IMR-90 (cell line): ENCODE results near the gene ESR1. TPM values are rescaled to one million over a fixed set of nuclear protein-coding genes. Genes with fewer than 3 reads are reported as not detected.

Experiments used
- ATAC-seq: fragments of 200-7000 bp; cut with Tn5 transposase; 2 replicates; pipeline ENCODE4 v1.9.1; 2020; ENCODE audit warnings: low read depth, mild to moderate bottlenecking, moderate library complexity
- BruUV-seq: library from RNA; stranded (reverse); fragments of 400-500 nt; replicated peaks from 2 replicates; lab custom pipeline; 2021; lab: Mats Ljungman, UMichigan
- CTCF ChIA-PET: fragments of 300-600 bp; formaldehyde crosslinking; extraction: SDS; loops from one replicate; lab custom pipeline; 2021; ENCODE audit warnings: antibody characterized with exemption; lab: Yijun Ruan, JAX
- POLR2A ChIA-PET: fragments of 300-600 bp; sonication (Branson Sonifier 250); formaldehyde crosslinking; loops from one replicate; lab custom pipeline; 2022; ENCODE audit warnings: antibody characterized with exemption; ENCODE audit not compliant: unreplicated experiment; lab: Charles Lee
- DNase-seq: peaks from one replicate; pipeline ENCODE4 v3.0.0; 2013
- H2AFZ ChIP-seq: replicated peaks from 2 replicates; pipeline ENCODE3; 2013; ENCODE audit warnings: low read length, mild to moderate bottlenecking; ENCODE audit not compliant: poor library complexity
- H2AK5ac ChIP-seq: 2 replicates; pipeline ENCODE4 v1.6.1; 2013; ENCODE audit warnings: low read depth, low read length, inconsistent platforms
- H2AK9ac ChIP-seq: replicated peaks from 2 replicates; pipeline ENCODE3; 2013; ENCODE audit warnings: mild to moderate bottlenecking, low read depth, low read length, moderate library complexity; ENCODE audit not compliant: poor library complexity
- H2BK120ac ChIP-seq: 2 replicates; pipeline ENCODE4 v1.6.1; 2013; ENCODE audit warnings: low read depth, low read length, inconsistent platforms
- H2BK15ac ChIP-seq: 3 replicates; pipeline ENCODE4 v1.6.1; 2013; ENCODE audit warnings: low read depth, low read length, inconsistent platforms
- H2BK20ac ChIP-seq: 2 replicates; pipeline ENCODE4 v1.6.1; 2013; ENCODE audit warnings: low read depth, mild to moderate bottlenecking, inconsistent platforms, low read length, moderate library complexity
- H2BK5ac ChIP-seq: 2 replicates; pipeline ENCODE4 v1.6.1; 2013; ENCODE audit warnings: mild to moderate bottlenecking, low read depth, low read length, inconsistent platforms; ENCODE audit not compliant: poor library complexity, severe bottlenecking
- H3K14ac ChIP-seq: replicated peaks from 2 replicates; pipeline ENCODE4 v1.6.1; 2013; ENCODE audit warnings: low read depth, low read length, inconsistent platforms
- H3K18ac ChIP-seq: 2 replicates; pipeline ENCODE4 v1.6.1; 2013; ENCODE audit warnings: low read depth, low read length, control low read depth
- H3K23ac ChIP-seq: 2 replicates; pipeline ENCODE4 v1.6.1; 2013; ENCODE audit warnings: low read depth, low read length, inconsistent platforms
- H3K27ac ChIP-seq: 2 replicates; pipeline ENCODE4 v1.5.1; 2013; ENCODE audit warnings: mild to moderate bottlenecking, control low read depth, low read length; ENCODE audit not compliant: insufficient read depth
- H3K27me3 ChIP-seq: 2 replicates; pipeline ENCODE4 v1.6.1; 2013; ENCODE audit warnings: low read length; ENCODE audit not compliant: control insufficient read depth, insufficient read depth
- H3K36me3 ChIP-seq: 2 replicates; pipeline ENCODE4 v1.6.1; 2013; ENCODE audit warnings: low read length, mixed read lengths; ENCODE audit not compliant: control insufficient read depth, insufficient read depth
- H3K4ac ChIP-seq: 2 replicates; pipeline ENCODE4 v1.6.1; 2013; ENCODE audit warnings: low read depth, low read length, inconsistent platforms
- H3K4me1 ChIP-seq: 2 replicates; pipeline ENCODE4 v1.6.1; 2013; ENCODE audit warnings: low read length, mixed read lengths; ENCODE audit not compliant: control insufficient read depth, insufficient read depth
- H3K4me2 ChIP-seq: 2 replicates; pipeline ENCODE4 v1.6.1; 2013; ENCODE audit warnings: low read depth, mild to moderate bottlenecking, control low read depth, low read length, moderate library complexity
- H3K4me3 ChIP-seq: 2 replicates; pipeline ENCODE4 v1.5.1; 2013; ENCODE audit warnings: low read depth, mild to moderate bottlenecking, control low read depth, low read length, moderate library complexity; ENCODE audit not compliant: insufficient read depth
- H3K56ac ChIP-seq: 2 replicates; pipeline ENCODE4 v1.6.1; 2013; ENCODE audit warnings: low read length, inconsistent platforms; ENCODE audit not compliant: insufficient read depth; ENCODE audit errors: extremely low read depth
- H3K79me1 ChIP-seq, 2 experiments: 2 replicates each; pipeline ENCODE4 v1.6.1; 2013; ENCODE audit warnings: low read length in 2 of 2, inconsistent platforms in 1 of 2, low read depth in 1 of 2
- H3K9ac ChIP-seq: 2 replicates; pipeline ENCODE4 v1.6.1; 2013; ENCODE audit warnings: low read depth, low read length, control low read depth
- H3K9me1 ChIP-seq: 2 replicates; pipeline ENCODE4 v1.6.1; 2013; ENCODE audit warnings: low read length, inconsistent platforms; ENCODE audit not compliant: insufficient read depth
- H3K9me3 ChIP-seq: 2 replicates; pipeline ENCODE4 v1.6.1; 2013; ENCODE audit warnings: low read length; ENCODE audit not compliant: control insufficient read depth, insufficient read depth
- H4K20me1 ChIP-seq: 2 replicates; pipeline ENCODE4 v1.6.1; 2013; ENCODE audit warnings: low read length, inconsistent platforms; ENCODE audit not compliant: insufficient read depth
- H4K5ac ChIP-seq: 2 replicates; pipeline ENCODE4 v1.6.1; 2013; ENCODE audit warnings: mild to moderate bottlenecking, low read depth, low read length, control low read depth
- H4K8ac ChIP-seq, 2 experiments: 2 replicates each; pipeline ENCODE4 v1.6.1; 2013; ENCODE audit warnings: low read depth in 2 of 2, low read length in 2 of 2, control low read depth in 1 of 2, inconsistent platforms in 1 of 2
- H4K91ac ChIP-seq: 2 replicates; pipeline ENCODE4 v1.6.1; 2013; ENCODE audit warnings: low read depth, low read length, inconsistent platforms; ENCODE audit not compliant: insufficient read depth
- BHLHE40 ChIP-seq: fragments of 150-350 bp; IDR thresholded peaks from 2 replicates; pipeline ENCODE4 v1.6.1; 2016; ENCODE audit warnings: mild to moderate bottlenecking, low read depth, low read length
- CEBPB ChIP-seq: IDR thresholded peaks from 2 replicates; pipeline ENCODE4 v1.6.1; 2012; ENCODE audit warnings: low read depth, low read length, improper control_type of control experiment
- CHD1 ChIP-seq: IDR thresholded peaks from 2 replicates; pipeline ENCODE4 v1.6.1; 2012; ENCODE audit warnings: low read depth, low read length, improper control_type of control experiment
- CTCF ChIP-seq: conservative IDR thresholded peaks from 2 replicates; pipeline ENCODE4 v1.5.1; 2012; ENCODE audit warnings: mild to moderate bottlenecking, low read depth, low read length, improper control_type of control experiment
- ELK1 ChIP-seq: fragments of 150-350 bp; IDR thresholded peaks from 2 replicates; pipeline ENCODE4 v1.6.1; 2016; ENCODE audit warnings: low read depth, mild to moderate bottlenecking, low read length, moderate library complexity, borderline replicate concordance
- FOS ChIP-seq: fragments of 150-350 bp; IDR thresholded peaks from 2 replicates; pipeline ENCODE4 v1.6.1; 2016; ENCODE audit warnings: low read depth, low read length
- MAFK ChIP-seq: IDR thresholded peaks from 2 replicates; pipeline ENCODE4 v1.6.1; 2012; ENCODE audit warnings: low read depth, low read length, improper control_type of control experiment
- MAZ ChIP-seq: IDR thresholded peaks from 2 replicates; pipeline ENCODE4 v1.6.1; 2012; ENCODE audit warnings: low read depth, mild to moderate bottlenecking, low read length, improper control_type of control experiment, moderate library complexity, borderline replicate concordance
- MXI1 ChIP-seq: IDR thresholded peaks from 2 replicates; pipeline ENCODE4 v1.6.1; 2012; ENCODE audit warnings: low read depth, mild to moderate bottlenecking, low read length, moderate library complexity, borderline replicate concordance
- NFE2L2 ChIP-seq: fragments of 150-350 bp; IDR thresholded peaks from 2 replicates; pipeline ENCODE4 v1.6.1; 2016; ENCODE audit warnings: low read depth, mild to moderate bottlenecking, low read length
- POLR2A ChIP-seq: IDR thresholded peaks from 2 replicates; pipeline ENCODE4 v1.6.1; 2012; ENCODE audit warnings: mild to moderate bottlenecking, low read depth, low read length
- RAD21 ChIP-seq: IDR thresholded peaks from 2 replicates; pipeline ENCODE4 v1.6.1; 2012; ENCODE audit warnings: low read length, improper control_type of control experiment
- RCOR1 ChIP-seq: IDR thresholded peaks from 2 replicates; pipeline ENCODE4 v1.6.1; 2012; ENCODE audit warnings: mild to moderate bottlenecking, low read length, improper control_type of control experiment; ENCODE audit not compliant: insufficient replicate concordance
- RFX5 ChIP-seq: IDR thresholded peaks from 2 replicates; pipeline ENCODE4 v1.8.0; 2012; ENCODE audit warnings: low read depth, mild to moderate bottlenecking, low read length, moderate library complexity
- SMC3 ChIP-seq: fragments of 150-350 bp; IDR thresholded peaks from 2 replicates; pipeline ENCODE4 v1.6.1; 2016; ENCODE audit warnings: low read depth, mild to moderate bottlenecking, antibody characterized with exemption, low read length, moderate library complexity
- USF2 ChIP-seq: fragments of 150-350 bp; IDR thresholded peaks from 2 replicates; pipeline ENCODE4 v1.6.1; 2017; ENCODE audit warnings: mild to moderate bottlenecking, antibody characterized with exemption, low read length, low read depth
- WGBS, 2 experiments: methylation state at CpG; one replicate each; pipeline versions ENCODE4 v1.1.5 to v1.1.7; 2013; ENCODE audit warnings: missing lambda C conversion rate in 2 of 2; ENCODE audit not compliant: insufficient read length in 1 of 2; ENCODE audit errors: extremely low coverage in 2 of 2; 5-methylcytosine and 5-hydroxymethylcytosine counted together
- dilution Hi-C: fragments of 300-500 bp; cut with HindIII; formaldehyde crosslinking; loops from one replicate; pipeline ENCODE4 v1.14.3; 2018; ENCODE audit warnings: low sequenced_read_pairs; ENCODE audit not compliant: unreplicated experiment
- in situ Hi-C: fragments of 300-500 bp; cut with MboI; formaldehyde crosslinking; loops from 3 replicates; pipeline ENCODE4 v1.14.3; 2019; ENCODE audit warnings: low sequenced_read_pairs, inconsistent platforms, mixed read lengths
- intact Hi-C: fragments of 100-400 bp; cut with micrococcal nuclease; formaldehyde crosslinking; loops from 2 replicates; pipeline ENCODE4 v1.10.0; 2022
- polyA plus RNA-seq, 3 experiments: library from polyadenylated mRNA; depleted of rRNA; stranded (reverse); fragments of >200 nt; gene quantifications; 2 replicates each; pipeline ENCODE4 v1.2.3, GENCODE V29; 2012; ENCODE audit warnings: low replicate concordance in 1 of 3
- total RNA-seq: library from RNA; depleted of rRNA; stranded (reverse); fragments of >200 nt; gene quantifications from 2 replicates; pipeline ENCODE4 v1.2.3, GENCODE V29; 2012

ESR1 gene
- total and polyA plus RNA-seq, 2 of the 4 experiments (the other 2 are of a cell fraction), result not detected

- no peak overlapping the region for H2BK20ac ChIP-seq
- H2BK5ac ChIP-seq, result no peak overlapping the region
- no peaks in the 10 kb centered on the region for H3K79me1 ChIP-seq
- no peak for TF ChIP-seq FOS
- no peak for TF ChIP-seq MAFK
- no peak for TF ChIP-seq MAZ
- TF ChIP-seq SMC3, result no peak
- no peak for TF ChIP-seq POLR2A
- TF ChIP-seq ELK1, result no peak
- TF ChIP-seq RAD21, result no peak
- TF ChIP-seq NFE2L2, result no peak
- no peak for TF ChIP-seq CTCF
- TF ChIP-seq BHLHE40, result no peak
- no peak for TF ChIP-seq RCOR1
- no peak for TF ChIP-seq RFX5
- no peak for TF ChIP-seq USF2
- TF ChIP-seq MXI1, result no peak
- TF ChIP-seq CHD1, result no peak
- no peak for TF ChIP-seq CEBPB
- H4K91ac ChIP-seq, result no peak overlapping the region
- POLR2A ChIA-PET, result no interaction called here
- no peak overlapping the region for H3K18ac ChIP-seq
- H4K5ac ChIP-seq, result no peak overlapping the region
- H3K4me1 ChIP-seq, result no peaks in the 10 kb centered on the region
- H4K20me1 ChIP-seq, result no peaks in the 10 kb centered on the region
- H2BK120ac ChIP-seq, result no peak overlapping the region
- ATAC-seq (no peak), DNase-seq (no peak)
- no peak overlapping the region for H3K27ac ChIP-seq
- no peak overlapping the region for H3K56ac ChIP-seq
- H2AFZ ChIP-seq, result no peak overlapping the region
- H4K8ac ChIP-seq, result no peak overlapping the region
- in situ Hi-C loops (no loop called here), dilution Hi-C loops (no loop called here), intact Hi-C loops (no loop called here)
- no peak overlapping the region for H3K4me2 ChIP-seq
- no peak overlapping the region for H3K14ac ChIP-seq
- H3K36me3 ChIP-seq, result no peaks in the 10 kb centered on the region
- H3K23ac ChIP-seq, result no peak overlapping the region
- H3K9me3 ChIP-seq, result no peaks in the 10 kb centered on the region
- no peak overlapping the region for H2AK9ac ChIP-seq
- no peak overlapping the region for H3K4ac ChIP-seq
- H3K9ac ChIP-seq, result no peak overlapping the region
- H2BK15ac ChIP-seq, result no peak overlapping the region
- H3K4me3 ChIP-seq, result no peak overlapping the region
- H3K9me1 ChIP-seq, result no peaks in the 10 kb centered on the region
- no peaks in the 10 kb centered on the region for H3K27me3 ChIP-seq
- CTCF ChIA-PET, result no interaction called here
- BruUV-seq, result no TSS peak
- no peak overlapping the region for H2AK5ac ChIP-seq
- no CpG with 5 or more reads among the region's 1 CpG for WGBS, 2 experiments
Observed at GRCh38 chr6:151998784-151999183, 191.3 kb downstream of the ESR1 start.
